Measurements from ENCODE around the gene KIRREL1.

The KIRREL1 gene

DNA sequence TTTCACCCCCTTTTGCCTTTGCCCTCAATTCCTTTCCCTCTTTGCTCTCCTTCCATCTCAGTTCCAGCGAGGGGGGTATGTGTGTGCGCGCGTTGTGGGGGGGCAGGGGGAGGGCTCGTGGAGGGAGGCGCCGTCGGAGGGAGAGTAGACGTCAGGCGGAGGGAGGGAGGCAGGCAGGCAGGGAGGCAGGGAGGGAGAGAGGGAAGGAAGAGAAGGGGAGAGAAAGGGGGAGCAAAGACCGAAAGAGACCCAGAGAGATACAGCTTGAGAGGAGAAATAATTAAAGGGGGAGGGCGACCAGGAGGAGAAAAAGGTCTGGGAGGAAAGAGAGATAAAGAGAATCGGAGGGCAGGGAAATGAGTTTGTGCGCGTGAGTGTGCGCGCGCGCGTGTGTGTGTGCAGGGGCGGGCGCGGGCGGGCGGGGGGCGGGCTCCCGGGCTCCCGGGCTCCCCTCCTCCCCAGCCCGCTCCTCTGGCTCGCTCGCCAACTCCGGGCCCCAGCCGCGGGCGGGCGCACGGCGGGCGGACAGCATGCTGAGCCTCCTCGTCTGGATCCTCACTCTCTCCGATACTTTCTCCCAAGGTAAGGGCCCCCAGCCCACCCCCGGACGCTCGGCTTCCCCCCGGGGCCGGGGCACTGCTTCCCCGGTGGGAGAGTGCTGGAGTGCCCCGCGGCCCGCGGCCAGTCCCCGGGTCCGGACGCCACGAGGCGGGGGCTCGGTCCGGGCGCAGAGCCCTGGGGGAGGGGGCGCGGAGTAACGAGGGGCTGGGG, at the start of gene KIRREL1:
Gene KIRREL1 (plus strand): TSS at position 499 of the 771 bp plus-strand sequence. CDS start 32 bp downstream, at position 531.
- in situ Hi-C loops (cut with MboI; ENCODE audit: low sequenced_read_pairs) = no loop called here

- in situ Hi-C loops (cut with MboI; ENCODE audit: low sequenced_read_pairs) = no loop called here
Observed at GRCh38 chr1:157944663-157945280, 48.7 kb upstream of the KIRREL1 start.

GRCh38 chr1:157948312-157949073, 45.0 kb upstream of the KIRREL1 start:
- in situ Hi-C loops (cut with MboI; ENCODE audit: low sequenced_read_pairs) = no loop called here

- in situ Hi-C loops (cut with MboI; ENCODE audit: low sequenced_read_pairs) = no loop called here
Observed at GRCh38 chr1:157949074-157949354, 44.4 kb upstream of the KIRREL1 start.

DNA sequence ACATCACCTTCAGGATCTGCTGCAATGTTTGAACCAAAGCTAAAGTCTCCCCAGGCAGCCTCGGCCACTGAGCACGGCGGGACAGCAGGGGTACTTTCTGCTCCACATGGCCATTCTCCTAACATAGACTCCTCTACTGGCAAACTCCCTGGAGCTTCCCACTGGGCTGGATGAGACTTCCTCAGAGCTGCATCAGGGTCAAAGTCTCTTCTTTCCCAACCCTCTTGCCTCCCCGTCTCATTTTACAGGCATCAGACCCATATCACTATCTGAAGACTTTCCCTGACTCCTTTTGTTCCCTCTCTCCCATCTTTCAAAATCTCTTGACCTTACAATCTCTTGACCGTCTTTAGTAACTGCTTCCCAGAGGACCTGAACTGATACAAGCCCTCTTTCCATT, 42.2 kb upstream of the KIRREL1 start:
- in situ Hi-C loops (cut with MboI; ENCODE audit: low sequenced_read_pairs) = no loop called here

DNA sequence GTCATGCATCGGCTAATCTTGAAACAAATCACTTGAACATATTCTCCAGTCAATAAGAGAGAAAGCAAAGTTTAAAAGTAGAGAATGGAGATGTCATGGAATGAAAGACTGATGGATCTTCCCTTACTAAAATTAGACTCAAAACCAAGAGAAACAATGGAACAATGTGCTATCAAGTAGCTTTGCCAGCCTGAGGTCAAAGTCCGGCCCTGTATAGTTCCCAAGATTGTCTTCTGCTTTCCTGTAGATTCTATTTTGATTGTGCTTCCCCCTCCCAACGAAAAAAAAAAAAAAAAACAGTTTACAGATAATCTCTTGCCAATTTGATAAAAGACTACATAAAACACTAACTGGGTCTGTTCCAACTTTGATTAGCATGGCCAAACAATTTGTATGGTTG, 40.8 kb upstream of the KIRREL1 start:
- in situ Hi-C loops (cut with MboI; ENCODE audit: low sequenced_read_pairs) = no loop called here

- in situ Hi-C loops (cut with MboI; ENCODE audit: low sequenced_read_pairs) = no loop called here
Observed at GRCh38 chr1:157955221-157955620, 38.2 kb upstream of the KIRREL1 start.

DNA sequence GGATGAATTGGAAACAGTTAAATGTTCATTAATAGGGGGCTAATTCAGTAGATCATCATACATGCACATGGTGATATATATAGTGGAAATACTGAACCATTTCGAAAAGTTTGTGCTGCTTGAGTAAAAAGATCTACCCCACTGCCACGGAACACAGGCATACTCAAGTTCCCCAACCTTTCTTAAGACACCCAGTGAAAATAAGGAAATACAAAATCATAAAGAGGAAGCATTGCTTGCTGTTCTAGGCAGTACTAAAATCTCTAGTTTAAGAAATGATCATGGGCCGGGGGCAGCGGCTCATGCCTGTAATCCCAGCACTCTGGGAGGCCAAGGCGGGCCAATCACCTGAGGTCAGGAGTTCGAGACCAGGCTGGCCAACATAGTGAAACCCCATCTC, 37.6 kb upstream of the KIRREL1 start:
- in situ Hi-C loops (cut with MboI; ENCODE audit: low sequenced_read_pairs) = no loop called here

DNA sequence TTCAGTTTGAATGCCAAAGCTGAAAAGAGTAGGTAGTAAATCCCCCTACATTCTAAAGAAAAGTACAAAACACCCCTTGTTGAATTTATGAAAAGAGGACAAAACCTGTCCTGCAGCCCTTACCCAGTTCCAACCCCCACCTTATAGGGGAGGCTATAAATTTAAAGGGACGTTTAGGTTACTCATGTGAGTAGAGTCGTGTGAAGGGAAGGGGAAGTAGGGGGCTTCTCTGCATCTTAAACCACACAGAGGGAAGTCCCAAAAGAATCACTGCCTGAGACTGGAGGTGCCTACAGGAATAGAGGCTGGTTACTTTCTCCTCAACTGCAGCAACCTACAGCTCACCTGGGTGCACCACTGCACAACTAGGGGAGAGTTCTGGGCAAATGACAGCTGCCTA, 36.7 kb upstream of the KIRREL1 start:
- in situ Hi-C loops (cut with MboI; ENCODE audit: low sequenced_read_pairs) = no loop called here

DNA sequence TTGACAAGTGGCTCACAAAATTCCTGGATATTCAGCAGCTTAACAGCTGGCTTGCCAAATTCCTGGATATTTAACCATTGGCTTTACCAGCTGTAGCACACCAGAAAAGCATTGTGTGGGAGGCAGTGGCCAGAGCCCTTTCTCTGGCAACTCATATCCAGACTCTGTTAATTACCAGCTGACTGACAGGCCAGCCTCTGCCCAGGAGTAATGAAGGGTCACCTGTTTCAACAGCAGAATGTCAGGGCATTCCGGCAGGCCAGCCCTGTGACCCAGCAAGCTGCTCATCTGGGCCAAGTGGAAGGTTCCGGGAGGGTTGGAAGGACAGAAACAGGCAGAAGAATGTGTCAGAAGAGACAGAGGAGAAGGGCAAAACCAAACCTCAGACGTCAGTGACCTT, 35.2 kb upstream of the KIRREL1 start:
- in situ Hi-C loops (cut with MboI; ENCODE audit: low sequenced_read_pairs) = no loop called here

GRCh38 chr1:157959750-157960149, 33.7 kb upstream of the KIRREL1 start:
- in situ Hi-C loops (cut with MboI; ENCODE audit: low sequenced_read_pairs) = no loop called here

- in situ Hi-C loops (cut with MboI; ENCODE audit: low sequenced_read_pairs) = no loop called here
Observed at GRCh38 chr1:157960773-157961172, 32.7 kb upstream of the KIRREL1 start.

DNA sequence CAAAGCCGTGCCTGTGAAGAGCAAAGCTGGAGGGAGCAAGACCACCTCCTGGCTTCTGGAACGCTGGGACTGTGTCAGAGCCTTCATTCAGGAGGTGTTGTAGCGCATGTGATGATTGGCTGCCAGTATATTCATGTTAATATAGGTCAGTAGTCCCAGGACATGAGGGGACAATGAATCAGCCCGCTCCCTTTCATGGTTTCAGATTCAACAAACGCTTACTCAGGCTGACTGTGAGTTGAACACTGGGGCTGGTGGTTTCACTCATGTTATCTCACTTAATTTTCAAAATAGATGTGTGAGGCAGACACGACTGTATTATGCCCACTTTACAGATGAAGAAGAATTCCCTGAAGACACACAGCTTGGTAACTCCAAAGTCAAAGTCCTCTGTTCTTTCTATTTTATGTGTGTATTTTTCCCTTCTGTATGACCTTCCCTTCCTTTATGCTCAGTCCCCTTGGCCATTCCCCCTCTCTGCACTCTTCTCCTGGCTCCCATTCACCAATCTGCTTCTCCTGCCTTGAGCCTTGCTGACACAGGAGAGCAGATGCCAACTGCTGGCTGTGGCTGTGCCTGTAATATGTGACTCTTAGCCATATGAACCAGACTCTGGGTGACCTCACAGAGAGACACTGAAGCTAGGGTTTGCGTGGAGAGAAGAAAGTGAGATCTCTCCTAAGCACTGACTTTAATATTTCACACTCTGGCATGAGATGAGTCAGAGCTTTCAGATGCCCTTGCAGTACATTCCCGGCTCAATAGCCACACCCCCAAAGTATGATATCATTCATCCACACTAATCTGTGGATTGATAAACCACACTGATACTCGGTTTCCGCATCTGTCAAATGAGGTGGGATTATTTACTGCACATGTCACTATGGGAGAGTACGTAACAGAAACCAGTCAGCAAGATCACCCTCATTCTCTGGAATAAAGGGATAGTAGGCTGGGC, 31.4 kb upstream of the KIRREL1 start:
- in situ Hi-C loops (cut with MboI; ENCODE audit: low sequenced_read_pairs) = no loop called here

GRCh38 chr1:157963713-157964112, 29.7 kb upstream of the KIRREL1 start:
- in situ Hi-C loops (cut with MboI; ENCODE audit: low sequenced_read_pairs) = no loop called here

DNA sequence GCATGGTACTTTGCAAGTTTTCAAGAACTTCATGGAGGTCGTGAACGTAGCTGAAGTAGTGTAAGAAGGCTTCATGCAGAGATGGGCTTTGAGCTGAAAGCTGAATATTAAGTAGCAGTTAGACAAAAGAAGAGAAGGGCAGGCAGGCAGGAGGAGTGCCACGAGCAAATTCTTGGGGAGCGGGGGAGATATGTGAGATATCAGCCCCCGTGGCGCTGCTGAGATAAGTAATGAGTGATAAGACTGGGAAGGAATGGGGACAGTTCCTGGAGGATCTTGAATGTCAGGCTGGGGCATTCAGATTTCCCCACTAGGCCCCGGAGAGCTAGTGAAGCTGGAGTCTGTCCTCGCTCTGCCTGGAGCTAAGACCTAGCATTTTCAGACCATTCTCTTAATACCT, 27.9 kb upstream of the KIRREL1 start:
- in situ Hi-C loops (cut with MboI; ENCODE audit: low sequenced_read_pairs) = no loop called here

DNA sequence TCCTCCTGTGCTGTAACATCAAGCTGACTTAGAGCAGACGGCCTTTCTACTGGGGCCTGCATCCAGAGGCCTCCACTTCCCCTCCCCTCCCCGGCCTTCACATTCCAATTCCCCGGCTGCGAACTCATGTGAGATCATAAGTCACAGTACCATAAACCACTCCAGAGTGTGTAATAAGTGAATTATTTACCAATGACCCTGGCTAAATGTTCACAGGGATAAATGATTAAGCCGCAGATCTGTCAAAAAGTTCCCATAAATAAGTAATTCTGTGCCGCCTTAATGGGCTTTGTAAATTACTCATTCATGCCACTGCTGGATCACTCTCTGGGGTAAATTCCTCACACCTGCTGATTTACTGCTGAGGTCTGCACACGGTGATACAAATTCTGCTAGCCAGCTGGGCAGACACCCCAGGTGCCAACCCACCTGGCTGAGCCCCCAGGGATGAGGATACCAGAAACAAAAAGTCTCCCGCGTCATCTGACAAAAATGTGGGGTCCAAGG, 27.4 kb upstream of the KIRREL1 start:
- in situ Hi-C loops (cut with MboI; ENCODE audit: low sequenced_read_pairs) = no loop called here

- in situ Hi-C loops (cut with MboI; ENCODE audit: low sequenced_read_pairs) = no loop called here
Observed at GRCh38 chr1:157967205-157967604, 26.2 kb upstream of the KIRREL1 start.

DNA sequence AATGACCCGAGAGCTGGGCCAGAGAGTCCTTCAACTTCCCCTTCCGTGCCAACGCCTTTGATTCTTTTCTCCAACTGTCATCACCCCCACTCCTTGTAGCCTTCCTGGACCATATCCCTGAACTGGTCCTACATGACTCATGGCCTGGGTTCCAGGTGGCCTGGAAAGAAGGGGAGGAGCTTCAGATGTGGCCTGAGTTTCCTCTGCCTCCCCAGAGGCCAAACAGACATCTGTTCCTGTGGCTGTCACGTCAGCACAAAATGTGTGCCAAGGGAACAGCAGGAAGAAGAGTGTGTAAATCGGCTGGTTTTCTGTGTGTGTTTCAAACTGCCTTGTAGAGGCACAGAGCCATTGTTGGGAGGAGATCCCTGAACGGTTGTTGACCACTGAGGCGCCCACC, 24.9 kb upstream of the KIRREL1 start:
- in situ Hi-C loops (cut with MboI; ENCODE audit: low sequenced_read_pairs) = no loop called here

GRCh38 chr1:157968946-157969345, 24.5 kb upstream of the KIRREL1 start:
- in situ Hi-C loops (cut with MboI; ENCODE audit: low sequenced_read_pairs) = no loop called here

DNA sequence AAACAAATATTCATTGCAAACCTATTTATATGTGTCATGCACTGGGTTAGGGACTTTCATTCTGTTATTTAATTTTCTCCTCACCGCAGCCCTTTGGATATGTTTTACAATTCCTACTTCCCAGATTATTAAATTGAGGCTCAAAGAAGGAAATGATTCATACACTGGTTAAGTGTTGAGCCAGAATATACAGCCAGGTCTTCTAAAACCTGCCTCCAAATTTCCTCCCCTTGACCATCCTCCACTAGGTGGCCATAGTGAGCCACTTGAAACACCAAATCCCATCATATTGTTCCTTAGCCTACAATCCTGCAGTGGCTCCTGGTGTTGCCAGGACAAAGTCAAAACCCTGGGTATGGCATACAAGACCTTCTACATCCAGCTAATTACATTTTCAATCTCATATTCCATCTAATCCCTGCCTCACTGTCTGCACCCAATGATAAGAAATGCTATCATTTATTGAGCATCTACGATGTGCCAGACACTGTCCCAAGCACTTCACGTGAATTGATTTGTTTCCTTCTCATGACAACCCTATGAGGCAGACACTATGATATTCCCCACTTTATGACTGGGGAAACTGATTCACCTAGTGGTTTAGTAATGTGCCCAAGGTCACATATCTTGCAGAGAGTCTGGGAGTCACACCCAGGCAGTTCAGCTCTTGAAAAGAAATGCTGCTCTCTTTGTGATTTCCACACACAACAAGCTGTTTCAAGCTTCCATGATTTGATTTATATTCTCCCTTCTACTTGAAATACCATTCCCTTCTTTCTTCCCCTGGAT, 23.6 kb upstream of the KIRREL1 start:
- in situ Hi-C loops (cut with MboI; ENCODE audit: low sequenced_read_pairs) = no loop called here
